Nephron progenitor cell (in vitro differentiated cells): ENCODE data around the gene ATAD3B.
A peak's percentile ranks its signal among the peaks of the same experiment; 100 is the strongest.
"Not testable (repeated sequence)": the region's sequence is repeated elsewhere in the genome, so short reads cannot be mapped to it uniquely, and the experiment has no call there.

Source experiments
- DNase-seq: peaks from one replicate; pipeline ENCODE4 v3.0.0; 2021
- H3K27ac Mint-ChIP-seq: 2 replicates; pipeline ENCODE4 v1.8.0; 2021; ENCODE audit warnings: mild to moderate bottlenecking, moderate library complexity, mixed read lengths
- H3K27me3 Mint-ChIP-seq: 2 replicates; pipeline ENCODE4 v1.8.0; 2021; ENCODE audit warnings: mild to moderate bottlenecking, low read depth, mixed read lengths; ENCODE audit not compliant: poor library complexity
- H3K36me3 Mint-ChIP-seq: 2 replicates; pipeline ENCODE4 v1.8.0; 2021; ENCODE audit warnings: low read depth, mixed read lengths
- H3K4me1 Mint-ChIP-seq: 2 replicates; pipeline ENCODE4 v1.8.0; 2021; ENCODE audit warnings: mixed read lengths
- H3K4me3 Mint-ChIP-seq: 2 replicates; pipeline ENCODE4 v1.8.0; 2021; ENCODE audit warnings: mild to moderate bottlenecking, moderate library complexity, mixed read lengths
- H3K9me3 Mint-ChIP-seq: 2 replicates; pipeline ENCODE4 v1.8.0; 2021; ENCODE audit warnings: mild to moderate bottlenecking, moderate library complexity, mixed read lengths
- CTCF ChIP-seq: fragments of 200-600 bp; sonication (generic); IDR thresholded peaks from 2 replicates; pipeline ENCODE4 v1.5.0; 2021; ENCODE audit warnings: antibody characterized with exemption

ATAD3B gene

DNA sequence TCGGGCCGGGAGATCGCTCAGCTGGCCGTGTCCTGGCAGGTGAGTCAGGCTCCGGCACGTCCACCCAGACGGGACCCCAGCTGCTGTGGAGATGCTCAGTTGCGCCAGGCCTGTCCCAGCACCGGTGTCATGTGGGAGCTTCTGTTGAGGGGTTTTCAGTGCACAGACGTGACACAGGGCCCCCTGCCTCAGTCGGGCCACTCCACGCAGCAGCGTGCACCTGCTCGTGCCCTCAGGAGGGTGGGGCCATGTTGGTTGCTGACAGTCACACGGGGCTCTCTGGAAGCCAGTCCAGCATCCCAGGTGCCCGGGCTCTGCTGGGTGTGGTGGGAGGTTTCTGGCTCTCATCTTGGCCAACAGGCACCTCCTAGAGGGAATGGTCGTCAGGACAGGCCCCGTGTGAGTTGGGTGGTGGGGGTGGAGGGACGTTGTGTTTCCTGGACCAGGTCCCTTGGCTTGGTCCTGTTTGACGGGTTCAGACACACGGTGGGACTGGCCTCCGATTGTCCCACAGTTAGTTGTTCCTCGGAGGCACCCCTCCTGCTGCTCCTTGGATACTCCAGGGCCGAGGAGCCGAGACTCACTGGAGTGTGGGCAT lies 19.2 kb downstream of the ATAD3B start:
- no peak overlapping the region for H3K4me3 Mint-ChIP-seq
- no peak overlapping the region for H3K27ac Mint-ChIP-seq
- no peaks in the 10 kb centered on the region for H3K4me1 Mint-ChIP-seq
- peaks cover 33% of the 10 kb centered on the region for H3K9me3 Mint-ChIP-seq
- no peak for TF ChIP-seq CTCF
- peaks cover 54% of the 10 kb centered on the region for H3K36me3 Mint-ChIP-seq
- no peaks in the 10 kb centered on the region for H3K27me3 Mint-ChIP-seq
- no peak for DNase-seq

- H3K4me3 Mint-ChIP-seq = no peak overlapping the region
- no peak overlapping the region for H3K27ac Mint-ChIP-seq
- H3K27me3 Mint-ChIP-seq = no peaks in the 10 kb centered on the region
- peaks cover 54% of the 10 kb centered on the region for H3K36me3 Mint-ChIP-seq
- peaks cover 33% of the 10 kb centered on the region for H3K9me3 Mint-ChIP-seq
- DNase-seq = no peak
- H3K4me1 Mint-ChIP-seq = no peaks in the 10 kb centered on the region
- no peak for TF ChIP-seq CTCF
These were observed 20.0 kb downstream of the ATAD3B start for GRCh38 chr1:1491601-1492000.

GRCh38 chr1:1494311-1494710 lies 22.7 kb downstream of the ATAD3B start:
- H3K4me1 Mint-ChIP-seq, H3K4me3 Mint-ChIP-seq, H3K27me3 Mint-ChIP-seq, DNase-seq, H3K27ac Mint-ChIP-seq: not testable (repeated sequence)
- Mint-ChIP-seq H3K36me3 (peaks cover 45% of the 10 kb centered on the region), H3K9me3 (peaks cover 33% of the 10 kb centered on the region)

GRCh38 chr1:1495461-1495975 lies 24.0 kb downstream of the ATAD3B start:
- Mint-ChIP-seq H3K36me3 (peaks cover 33% of the 10 kb centered on the region), H3K9me3 (peaks cover 28% of the 10 kb centered on the region)
- H3K4me3 Mint-ChIP-seq, DNase-seq, H3K27ac Mint-ChIP-seq, H3K4me1 Mint-ChIP-seq, H3K27me3 Mint-ChIP-seq: not testable (repeated sequence)

- H3K36me3 Mint-ChIP-seq, H3K27me3 Mint-ChIP-seq, H3K9me3 Mint-ChIP-seq: not testable (repeated sequence)
- peak; percentile 64 for TF ChIP-seq CTCF
- DNase-seq = peak; percentile 76
- H3K4me3 Mint-ChIP-seq = peak overlapping the region; percentile 71
- peak overlapping the region; percentile 99 for H3K27ac Mint-ChIP-seq
- H3K4me1 Mint-ChIP-seq = peaks cover 26% of the 10 kb centered on the region
These were observed 33.3 kb downstream of the ATAD3B start for GRCh38 chr1:1504777-1505365.

DNA sequence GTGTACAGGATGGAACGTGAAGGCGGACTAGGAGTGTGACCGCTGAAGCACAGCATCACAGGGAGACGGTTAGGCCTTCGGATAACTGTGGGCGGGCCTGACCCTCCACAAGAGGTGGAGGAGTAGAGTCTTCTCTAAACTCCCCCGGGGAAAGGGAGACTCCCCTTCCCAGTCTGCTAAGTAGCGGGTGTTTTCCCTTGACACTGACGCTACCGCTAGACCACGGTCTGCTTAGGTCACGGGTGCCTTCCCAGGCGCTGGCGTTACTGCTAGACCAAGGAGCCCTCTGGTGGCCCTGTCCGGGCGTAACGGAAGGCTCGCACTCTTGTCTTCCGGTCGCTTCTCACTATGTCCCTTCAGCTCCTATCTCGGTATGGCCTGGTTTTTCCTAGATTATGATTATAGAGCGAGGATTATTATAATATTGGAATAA lies 33.8 kb downstream of the ATAD3B start:
- H3K36me3 Mint-ChIP-seq, H3K9me3 Mint-ChIP-seq, H3K27me3 Mint-ChIP-seq: not testable (repeated sequence)
- DNase-seq = peak; percentile 46
- Mint-ChIP-seq H3K4me1 (peaks cover 26% of the 10 kb centered on the region), H3K27ac (peak overlapping the region; percentile 99), H3K4me3 (peak overlapping the region; percentile 71)

- not testable (repeated sequence) for H3K9me3 Mint-ChIP-seq, DNase-seq, H3K36me3 Mint-ChIP-seq, H3K27me3 Mint-ChIP-seq
- Mint-ChIP-seq H3K27ac (peak overlapping the region; percentile 87), H3K4me1 (peaks cover 28% of the 10 kb centered on the region), H3K4me3 (peak overlapping the region; percentile 66)
These were observed 34.2 kb downstream of the ATAD3B start for GRCh38 chr1:1505801-1506200.

GRCh38 chr1:1507305-1507704 lies 35.7 kb downstream of the ATAD3B start:
- Mint-ChIP-seq H3K36me3 (no peaks in the 10 kb centered on the region), H3K4me1 (peaks cover 33% of the 10 kb centered on the region), H3K9me3 (no peaks in the 10 kb centered on the region), H3K27ac (peak overlapping the region; percentile 39), H3K4me3 (no peak overlapping the region), H3K27me3 (no peaks in the 10 kb centered on the region)
- no peak for DNase-seq
- no peak for TF ChIP-seq CTCF

- peaks cover 39% of the 10 kb centered on the region for H3K4me1 Mint-ChIP-seq
- H3K9me3 Mint-ChIP-seq, H3K27me3 Mint-ChIP-seq, DNase-seq, H3K36me3 Mint-ChIP-seq, H3K4me3 Mint-ChIP-seq, H3K27ac Mint-ChIP-seq: not testable (repeated sequence)
These were observed 37.4 kb downstream of the ATAD3B start for GRCh38 chr1:1508775-1509464.

DNA sequence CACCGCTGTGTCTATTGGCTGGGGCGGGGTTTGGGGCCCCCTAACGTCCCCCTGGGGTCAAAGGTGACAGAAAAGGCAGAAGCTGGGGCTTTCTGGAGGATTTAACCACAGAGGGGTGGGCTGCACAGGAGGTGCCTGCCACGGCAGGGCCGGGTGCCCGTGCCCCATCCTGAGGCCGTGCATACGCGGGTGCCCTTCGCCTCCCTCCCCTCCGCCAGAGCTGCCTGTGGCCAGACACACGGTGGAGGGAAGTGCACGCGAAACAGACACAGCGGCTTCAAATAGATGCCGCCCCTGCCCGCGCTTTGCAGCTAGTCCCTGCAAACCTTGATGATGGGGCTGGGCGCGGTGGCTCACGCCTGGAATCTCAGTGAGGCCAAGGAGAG lies 37.9 kb downstream of the ATAD3B start:
- not testable (repeated sequence) for H3K4me3 Mint-ChIP-seq, H3K36me3 Mint-ChIP-seq, H3K27ac Mint-ChIP-seq, H3K27me3 Mint-ChIP-seq, H3K9me3 Mint-ChIP-seq, DNase-seq
- H3K4me1 Mint-ChIP-seq = peaks cover 41% of the 10 kb centered on the region
